Measurements from ENCODE around the gene PRKACG. TPM values are rescaled to one million over a fixed set of nuclear protein-coding genes. Genes with fewer than 3 reads are reported as not detected.

The PRKACG gene
- total RNA-seq, 1 donor from 2014 or later: not detected

- DNase-seq (ENCODE audit: low read depth): no peak
- H3K4me3 ChIP-seq (ENCODE audit: insufficient read depth, low read depth, low read length): no peak overlapping the region
- no peaks in the 10 kb centered on the region for H3K79me2 ChIP-seq (ENCODE audit: insufficient read depth, low read length)
- Mint-ChIP-seq H3K9me3 (ENCODE audit: unreplicated experiment) (no peaks in the 10 kb centered on the region), H3K4me1 (ENCODE audit: low read depth, unreplicated experiment) (no peaks in the 10 kb centered on the region), H3K36me3 (ENCODE audit: low read depth, unreplicated experiment) (no peaks in the 10 kb centered on the region), H3K27ac (ENCODE audit: unreplicated experiment) (no peak overlapping the region), H3K27me3 (ENCODE audit: low read depth, unreplicated experiment) (peaks cover 15% of the 10 kb centered on the region), H3K4me3 (ENCODE audit: unreplicated experiment) (no peak overlapping the region)
- H3K9ac ChIP-seq (ENCODE audit: low read length): no peak overlapping the region
- H4K20me1 ChIP-seq (ENCODE audit: insufficient read depth, low read length): no peaks in the 10 kb centered on the region
- TF ChIP-seq CTCF (IDR thresholded peaks at IDR 0.05; ENCODE audit: insufficient read depth, low read depth, low read length) (no peak), EZH2 (IDR thresholded peaks at IDR 0.05; ENCODE audit: insufficient read depth, low read length) (no peak)
- no peak overlapping the region for H3K4me2 ChIP-seq (ENCODE audit: low read length)
- no peak for FAIRE-seq
- no peak overlapping the region for H2AFZ ChIP-seq (ENCODE audit: low read depth, low read length)
- no peak overlapping the region for H3K27ac ChIP-seq (ENCODE audit: low read depth, low read length)
- H3K36me3 ChIP-seq (ENCODE audit: insufficient read depth, low read length): no peaks in the 10 kb centered on the region
- H3K27me3 ChIP-seq (ENCODE audit: insufficient read depth, low read length): peaks cover 7% of the 10 kb centered on the region
- H3K9me3 ChIP-seq (ENCODE audit: insufficient read depth, low read depth, low read length): no peaks in the 10 kb centered on the region
- H3K4me1 ChIP-seq (ENCODE audit: insufficient read depth, low read length): no peaks in the 10 kb centered on the region
Measured at GRCh38 chr9:69016191-69017096, 2.5 kb upstream of the PRKACG start.

GRCh38 chr9:69013382-69013727 lies 558 bp downstream of the PRKACG start:
- Histone ChIP-seq H3K27me3 (ENCODE audit: insufficient read depth, low read length) (peaks cover 7% of the 10 kb centered on the region), H3K4me3 (ENCODE audit: insufficient read depth, low read depth, low read length) (no peak overlapping the region)
- DNase-seq (ENCODE audit: low read depth): no peak

More at GRCh38 chr9:69013382-69013727, 558 bp downstream of the PRKACG start:
- Histone ChIP-seq H2AFZ (ENCODE audit: low read depth, low read length) (no peak overlapping the region), H3K4me2 (ENCODE audit: low read length) (no peak overlapping the region), H3K9ac (ENCODE audit: low read length) (no peak overlapping the region), H3K27ac (ENCODE audit: low read depth, low read length) (no peak overlapping the region), H3K36me3 (ENCODE audit: insufficient read depth, low read length) (no peaks in the 10 kb centered on the region), H3K4me1 (ENCODE audit: insufficient read depth, low read length) (no peaks in the 10 kb centered on the region), H4K20me1 (ENCODE audit: insufficient read depth, low read length) (no peaks in the 10 kb centered on the region), H3K9me3 (ENCODE audit: insufficient read depth, low read depth, low read length) (no peaks in the 10 kb centered on the region), H3K79me2 (ENCODE audit: insufficient read depth, low read length) (no peaks in the 10 kb centered on the region)
- Mint-ChIP-seq H3K4me1 (ENCODE audit: low read depth, unreplicated experiment) (no peaks in the 10 kb centered on the region), H3K9me3 (ENCODE audit: unreplicated experiment) (no peaks in the 10 kb centered on the region), H3K36me3 (ENCODE audit: low read depth, unreplicated experiment) (no peaks in the 10 kb centered on the region), H3K27me3 (ENCODE audit: low read depth, unreplicated experiment) (peaks cover 12% of the 10 kb centered on the region), H3K27ac (ENCODE audit: unreplicated experiment) (no peak overlapping the region), H3K4me3 (ENCODE audit: unreplicated experiment) (no peak overlapping the region)
- FAIRE-seq: no peak
- TF ChIP-seq EZH2 (IDR thresholded peaks at IDR 0.05; ENCODE audit: insufficient read depth, low read length) (no peak), CTCF (IDR thresholded peaks at IDR 0.05; ENCODE audit: insufficient read depth, low read depth, low read length) (no peak)
